ENCODE measurements around the gene SUGCT. TPM values are rescaled to one million over a fixed set of nuclear protein-coding genes. Genes with fewer than 3 reads are reported as not detected.
"Not testable (repeated sequence)": the region's sequence is repeated elsewhere in the genome, so short reads cannot be mapped to it uniquely, and the experiment has no call there.

The SUGCT gene
- total RNA-seq, 2 experiments from 2014 or later = not detected

GRCh38 chr7:40644454-40645188 lies 509.8 kb downstream of the SUGCT start:
- no peak overlapping the region for H3K4me3 Mint-ChIP-seq
- POLR2A ChIA-PET = no interaction called here

GRCh38 chr7:40645197-40645596 lies 510.4 kb downstream of the SUGCT start:
- Mint-ChIP-seq H3K9me3 (no peaks in the 10 kb centered on the region), H3K27ac (no peak overlapping the region), H3K27me3 (no peaks in the 10 kb centered on the region), H3K36me3 (ENCODE audit: low read depth) (no peaks in the 10 kb centered on the region), H3K4me3 (no peak overlapping the region), H3K4me1 (no peaks in the 10 kb centered on the region)
- ChIA-PET POLR2A (no interaction called here), CTCF (no interaction called here)
- no peak for DNase-seq

More at GRCh38 chr7:40644454-40645188, 509.8 kb downstream of the SUGCT start:
- H3K36me3 Mint-ChIP-seq (ENCODE audit: low read depth) = no peaks in the 10 kb centered on the region
- no peaks in the 10 kb centered on the region for H3K9me3 Mint-ChIP-seq
- no peaks in the 10 kb centered on the region for H3K27me3 Mint-ChIP-seq
- no peak for DNase-seq
- H3K4me1 Mint-ChIP-seq = no peaks in the 10 kb centered on the region
- no peak overlapping the region for H3K27ac Mint-ChIP-seq
- CTCF ChIA-PET = no interaction called here

GRCh38 chr7:40646717-40647116 lies 511.9 kb downstream of the SUGCT start:
- CTCF ChIA-PET = no interaction called here
- DNase-seq = no peak
- H3K4me1 Mint-ChIP-seq = no peaks in the 10 kb centered on the region

GRCh38 chr7:40647719-40648118 lies 512.9 kb downstream of the SUGCT start:
- CTCF ChIA-PET = no interaction called here

More at GRCh38 chr7:40646717-40647116, 511.9 kb downstream of the SUGCT start:
- H3K36me3 Mint-ChIP-seq (ENCODE audit: low read depth) = no peaks in the 10 kb centered on the region
- H3K27ac Mint-ChIP-seq = no peak overlapping the region
- no peaks in the 10 kb centered on the region for H3K27me3 Mint-ChIP-seq
- POLR2A ChIA-PET = no interaction called here
- no peak overlapping the region for H3K4me3 Mint-ChIP-seq
- no peaks in the 10 kb centered on the region for H3K9me3 Mint-ChIP-seq

GRCh38 chr7:40649247-40649646 lies 514.4 kb downstream of the SUGCT start:
- no peaks in the 10 kb centered on the region for H3K4me1 Mint-ChIP-seq
- H3K9me3 Mint-ChIP-seq = no peaks in the 10 kb centered on the region
- no peak for DNase-seq
- H3K4me3 Mint-ChIP-seq = no peak overlapping the region
- no peak overlapping the region for H3K27ac Mint-ChIP-seq
- POLR2A ChIA-PET = no interaction called here
- no peaks in the 10 kb centered on the region for H3K27me3 Mint-ChIP-seq
- H3K36me3 Mint-ChIP-seq (ENCODE audit: low read depth) = no peaks in the 10 kb centered on the region
- CTCF ChIA-PET = no interaction called here

More at GRCh38 chr7:40647719-40648118, 512.9 kb downstream of the SUGCT start:
- Mint-ChIP-seq H3K9me3 (no peaks in the 10 kb centered on the region), H3K27me3 (no peaks in the 10 kb centered on the region), H3K27ac (no peak overlapping the region), H3K36me3 (ENCODE audit: low read depth) (no peaks in the 10 kb centered on the region), H3K4me3 (no peak overlapping the region), H3K4me1 (no peaks in the 10 kb centered on the region)
- POLR2A ChIA-PET = no interaction called here
- no peak for DNase-seq

- H3K27me3 Mint-ChIP-seq; H3K27ac Mint-ChIP-seq; H3K9me3 Mint-ChIP-seq; CTCF ChIA-PET; H3K36me3 Mint-ChIP-seq (ENCODE audit: low read depth); POLR2A ChIA-PET; H3K4me1 Mint-ChIP-seq; H3K4me3 Mint-ChIP-seq; DNase-seq: not testable (repeated sequence)
Observed at GRCh38 chr7:40650903-40651302, 516.1 kb downstream of the SUGCT start.

GRCh38 chr7:40654171-40654570 lies 519.4 kb downstream of the SUGCT start:
- Mint-ChIP-seq H3K4me1 (no peaks in the 10 kb centered on the region), H3K27me3 (no peaks in the 10 kb centered on the region), H3K9me3 (peaks cover 3% of the 10 kb centered on the region), H3K27ac (no peak overlapping the region), H3K4me3 (no peak overlapping the region), H3K36me3 (ENCODE audit: low read depth) (no peaks in the 10 kb centered on the region)
- ChIA-PET POLR2A (no interaction called here), CTCF (no interaction called here)
- no peak for DNase-seq

GRCh38 chr7:40655426-40655825 lies 520.6 kb downstream of the SUGCT start:
- H3K36me3 Mint-ChIP-seq (ENCODE audit: low read depth) = no peaks in the 10 kb centered on the region
- ChIA-PET CTCF (no interaction called here), POLR2A (no interaction called here)
- H3K9me3 Mint-ChIP-seq = peaks cover 3% of the 10 kb centered on the region
- H3K4me1 Mint-ChIP-seq = no peaks in the 10 kb centered on the region
- H3K4me3 Mint-ChIP-seq = no peak overlapping the region
- H3K27me3 Mint-ChIP-seq = no peaks in the 10 kb centered on the region
- no peak overlapping the region for H3K27ac Mint-ChIP-seq
- no peak for DNase-seq

GRCh38 chr7:40656349-40656748 lies 521.5 kb downstream of the SUGCT start:
- H3K4me3 Mint-ChIP-seq = no peak overlapping the region
- H3K27me3 Mint-ChIP-seq = no peaks in the 10 kb centered on the region
- ChIA-PET POLR2A (no interaction called here), CTCF (no interaction called here)
- H3K27ac Mint-ChIP-seq = no peak overlapping the region
- no peaks in the 10 kb centered on the region for H3K4me1 Mint-ChIP-seq
- no peak for DNase-seq
- no peaks in the 10 kb centered on the region for H3K36me3 Mint-ChIP-seq (ENCODE audit: low read depth)
- H3K9me3 Mint-ChIP-seq = peaks cover 6% of the 10 kb centered on the region

GRCh38 chr7:40658729-40659128 lies 523.9 kb downstream of the SUGCT start:
- H3K27ac Mint-ChIP-seq = no peak overlapping the region
- no peaks in the 10 kb centered on the region for H3K27me3 Mint-ChIP-seq
- DNase-seq = no peak
- ChIA-PET POLR2A (no interaction called here), CTCF (no interaction called here)
- H3K36me3 Mint-ChIP-seq (ENCODE audit: low read depth) = no peaks in the 10 kb centered on the region
- no peaks in the 10 kb centered on the region for H3K4me1 Mint-ChIP-seq
- peaks cover 6% of the 10 kb centered on the region for H3K9me3 Mint-ChIP-seq
- no peak overlapping the region for H3K4me3 Mint-ChIP-seq

GRCh38 chr7:40659231-40659630 lies 524.4 kb downstream of the SUGCT start:
- no peaks in the 10 kb centered on the region for H3K27me3 Mint-ChIP-seq
- POLR2A ChIA-PET = no interaction called here
- CTCF ChIA-PET = no interaction called here
- no peak for DNase-seq
- H3K4me1 Mint-ChIP-seq = no peaks in the 10 kb centered on the region
- no peak overlapping the region for H3K4me3 Mint-ChIP-seq
- H3K9me3 Mint-ChIP-seq = peaks cover 6% of the 10 kb centered on the region
- H3K27ac Mint-ChIP-seq = no peak overlapping the region
- H3K36me3 Mint-ChIP-seq (ENCODE audit: low read depth) = no peaks in the 10 kb centered on the region

GRCh38 chr7:40673285-40673684 lies 538.5 kb downstream of the SUGCT start:
- DNase-seq = no peak
- Mint-ChIP-seq H3K9me3 (no peaks in the 10 kb centered on the region), H3K4me1 (no peaks in the 10 kb centered on the region), H3K27me3 (no peaks in the 10 kb centered on the region), H3K4me3 (no peak overlapping the region), H3K27ac (no peak overlapping the region), H3K36me3 (ENCODE audit: low read depth) (no peaks in the 10 kb centered on the region)
- ChIA-PET CTCF (no interaction called here), POLR2A (no interaction called here)

GRCh38 chr7:40674316-40674715 lies 539.5 kb downstream of the SUGCT start:
- no peak for DNase-seq
- no peak overlapping the region for H3K27ac Mint-ChIP-seq
- ChIA-PET CTCF (no interaction called here), POLR2A (no interaction called here)
- no peak overlapping the region for H3K4me3 Mint-ChIP-seq
- H3K9me3 Mint-ChIP-seq = no peaks in the 10 kb centered on the region
- no peaks in the 10 kb centered on the region for H3K27me3 Mint-ChIP-seq
- no peaks in the 10 kb centered on the region for H3K4me1 Mint-ChIP-seq
- H3K36me3 Mint-ChIP-seq (ENCODE audit: low read depth) = no peaks in the 10 kb centered on the region

- ChIA-PET POLR2A (no interaction called here), CTCF (no interaction called here)
- no peak for DNase-seq
- Mint-ChIP-seq H3K27me3 (no peaks in the 10 kb centered on the region), H3K9me3 (no peaks in the 10 kb centered on the region), H3K4me3 (no peak overlapping the region), H3K36me3 (ENCODE audit: low read depth) (no peaks in the 10 kb centered on the region), H3K27ac (no peak overlapping the region), H3K4me1 (no peaks in the 10 kb centered on the region)
Observed at GRCh38 chr7:40675741-40676140, 540.9 kb downstream of the SUGCT start.

Measured in activated CD4-positive, alpha-beta memory T cell treated with anti-CD3 and anti-CD28 coated beads, Interleukin-2, amount 10 ng/mL, durations not matched to agents 7 days and 5 days (primary cell).